H1 (cell line): ENCODE results near the gene MAP3K10. TPM values are rescaled to one million over a fixed set of nuclear protein-coding genes. Genes with fewer than 3 reads are reported as not detected.

Experiments
- CTCF ChIA-PET: fragments of 300-600 bp; sonication (Branson Sonifier 250); formaldehyde crosslinking; loops from one replicate; lab custom pipeline; 2021; ENCODE audit not compliant: partially characterized antibody; lab: Charles Lee
- POLR2A ChIA-PET: fragments of 300-600 bp; sonication (Branson Sonifier 250); formaldehyde crosslinking; loops from one replicate; lab custom pipeline; 2021; ENCODE audit warnings: inconsistent platforms; ENCODE audit not compliant: partially characterized antibody; lab: Charles Lee
- DNase-seq, 2 experiments: peaks; one replicate each; pipeline versions ENCODE4 v3.0.0 to v3.0.0-alpha.2; 2010 to 2022; ENCODE audit warnings: low spot score in 2 of 2, low read depth in 1 of 2, mixed read lengths in 1 of 2
- FAIRE-seq: peaks from 2 replicates; lab custom pipeline; 2011; peaks lifted over from hg19 to GRCh38; lab: Jason Lieb, UNC
- H2AFZ ChIP-seq: 2 replicates; pipeline ENCODE4 v1.8.1; 2012; ENCODE audit warnings: low read length, inconsistent platforms
- H2AK5ac ChIP-seq: 2 replicates; pipeline ENCODE4 v1.6.1; 2013; ENCODE audit warnings: low read depth, low read length
- H2BK120ac ChIP-seq: replicated peaks from 2 replicates; pipeline ENCODE3; 2013; ENCODE audit warnings: low read depth, low read length, inconsistent platforms
- H2BK12ac ChIP-seq: 2 replicates; pipeline ENCODE4 v1.6.1; 2013; ENCODE audit warnings: low read depth, low read length
- H2BK15ac ChIP-seq: 2 replicates; pipeline ENCODE4 v1.6.1; 2013; ENCODE audit warnings: low read length
- H2BK20ac ChIP-seq: 2 replicates; pipeline ENCODE4 v1.6.1; 2013; ENCODE audit warnings: low read length
- H2BK5ac ChIP-seq: 2 replicates; pipeline ENCODE4 v1.6.1; 2013; ENCODE audit warnings: low read depth, low read length
- H3K14ac ChIP-seq: 2 replicates; pipeline ENCODE4 v1.6.1; 2013; ENCODE audit warnings: inconsistent platforms; ENCODE audit not compliant: insufficient read length
- H3K18ac ChIP-seq: 2 replicates; pipeline ENCODE4 v1.6.1; 2013; ENCODE audit warnings: low read length; ENCODE audit errors: extremely low read depth
- H3K23ac ChIP-seq: 2 replicates; pipeline ENCODE4 v1.6.1; 2013; ENCODE audit warnings: inconsistent platforms; ENCODE audit not compliant: insufficient read length
- H3K23me2 ChIP-seq: 2 replicates; pipeline ENCODE4 v1.6.1; 2013; ENCODE audit warnings: low read depth, low read length
- H3K27ac ChIP-seq: 2 replicates; pipeline ENCODE4 v1.6.1; 2011; ENCODE audit warnings: low read depth, low read length, inconsistent platforms
- H3K27me3 ChIP-seq, 4 experiments: replicated peaks in 1 of 4; 1 replicate in 1 of 4; 2 replicates in 3 of 4; pipeline versions ENCODE4 v1.6.1 to v1.8.1; 2011 to 2013; ENCODE audit warnings: low read length in 3 of 4, mild to moderate bottlenecking in 3 of 4, inconsistent platforms in 2 of 4, mixed read lengths in 2 of 4, moderate library complexity in 1 of 4; ENCODE audit not compliant: control insufficient read depth in 3 of 4, insufficient read depth in 3 of 4; ENCODE audit errors: extremely low read depth in 1 of 4
- H3K36me3 ChIP-seq, 4 experiments: 2 replicates each; pipeline versions ENCODE4 v1.6.1 to v1.8.1; 2011 to 2013; ENCODE audit warnings: mild to moderate bottlenecking in 4 of 4, low read length in 3 of 4, moderate library complexity in 2 of 4, control low read depth in 1 of 4, inconsistent platforms in 1 of 4; ENCODE audit not compliant: insufficient read depth in 4 of 4, control insufficient read depth in 2 of 4
- H3K4ac ChIP-seq: replicated peaks from 2 replicates; pipeline ENCODE3; 2013; ENCODE audit warnings: low read length, low read depth, mixed read lengths, inconsistent platforms; ENCODE audit not compliant: insufficient read length
- H3K4me1 ChIP-seq, 4 experiments: replicated peaks in 1 of 4; 1 replicate in 1 of 4; 2 replicates in 3 of 4; pipeline versions ENCODE4 v1.6.1 to v1.8.1; 2011 to 2013; ENCODE audit warnings: low read length in 3 of 4, inconsistent platforms in 2 of 4, mixed read lengths in 1 of 4; ENCODE audit not compliant: insufficient read depth in 4 of 4, control insufficient read depth in 3 of 4
- H3K4me2 ChIP-seq, 2 experiments: 2 replicates each; pipeline versions ENCODE4 v1.6.1 to v1.8.1; 2011 to 2013; ENCODE audit warnings: low read depth in 2 of 2, low read length in 2 of 2, control low read depth in 1 of 2, inconsistent platforms in 1 of 2, mild to moderate bottlenecking in 1 of 2; ENCODE audit not compliant: insufficient read depth in 1 of 2
- H3K4me3 ChIP-seq, 4 experiments: fragments of 200-600, 300-600 bp in 1 of 4; sonication (generic), shearing (Covaris generic), sonication (Bioruptor Twin) in 1 of 4; 2 replicates each; pipeline versions ENCODE4 v1.5.1 to v1.8.1; 2011 to 2016; ENCODE audit warnings: low read length in 4 of 4, low read depth in 3 of 4, control low read depth in 2 of 4, inconsistent platforms in 2 of 4, mild to moderate bottlenecking in 2 of 4, mixed read lengths in 1 of 4, moderate library complexity in 1 of 4; ENCODE audit not compliant: insufficient read depth in 2 of 4; ENCODE audit errors: extremely low read depth in 1 of 4
- H3K56ac ChIP-seq: replicated peaks from 2 replicates; pipeline ENCODE3; 2013; ENCODE audit warnings: low read depth, mild to moderate bottlenecking, mixed read lengths, low read length, inconsistent platforms; ENCODE audit not compliant: insufficient read length
- H3K79me1 ChIP-seq: 2 replicates; pipeline ENCODE4 v1.6.1; 2013; ENCODE audit warnings: low read depth, low read length, control low read depth
- H3K79me2 ChIP-seq, 2 experiments: 2 replicates each; pipeline versions ENCODE4 v1.6.1 to v1.8.1; 2012 to 2013; ENCODE audit warnings: low read length in 2 of 2, mild to moderate bottlenecking in 2 of 2, inconsistent platforms in 1 of 2; ENCODE audit not compliant: insufficient read depth in 2 of 2, control insufficient read depth in 1 of 2
- H3K9ac ChIP-seq, 4 experiments: replicated peaks in 1 of 4; 1 replicate in 1 of 4; 2 replicates in 3 of 4; pipeline versions ENCODE4 v1.6.1 to v1.8.1; 2011 to 2013; ENCODE audit warnings: low read depth in 3 of 4, low read length in 3 of 4, control low read depth in 2 of 4, mild to moderate bottlenecking in 2 of 4, moderate library complexity in 2 of 4, inconsistent platforms in 1 of 4; ENCODE audit errors: extremely low read depth in 1 of 4
- H3K9me3 ChIP-seq, 2 experiments: 2 replicates each; pipeline versions ENCODE4 v1.6.1 to v1.8.1; 2012 to 2013; ENCODE audit warnings: mild to moderate bottlenecking in 2 of 2, moderate library complexity in 2 of 2, control low read depth in 1 of 2, inconsistent platforms in 1 of 2, low read depth in 1 of 2, low read length in 1 of 2, mixed read lengths in 1 of 2; ENCODE audit not compliant: insufficient read depth in 2 of 2
- H4K20me1 ChIP-seq, 2 experiments: replicated peaks in 1 of 2; 2 replicates each; pipeline versions ENCODE3 to v1.8.1; 2011 to 2013; ENCODE audit warnings: inconsistent platforms in 2 of 2, low read length in 2 of 2, mild to moderate bottlenecking in 1 of 2; ENCODE audit not compliant: insufficient read depth in 2 of 2, control insufficient read depth in 1 of 2
- H4K5ac ChIP-seq: 2 replicates; pipeline ENCODE4 v1.6.1; 2013; ENCODE audit warnings: low read length, low read depth, mixed read lengths, inconsistent platforms; ENCODE audit not compliant: insufficient read length
- H4K8ac ChIP-seq: 2 replicates; pipeline ENCODE4 v1.8.0; 2013; ENCODE audit warnings: mild to moderate bottlenecking, moderate library complexity, low read length, inconsistent platforms; ENCODE audit not compliant: insufficient read depth; ENCODE audit errors: extremely low read depth
- H4K91ac ChIP-seq: replicated peaks from 2 replicates; pipeline ENCODE3; 2013; ENCODE audit warnings: low read length, mixed read lengths, inconsistent platforms; ENCODE audit not compliant: insufficient read length
- CBX5 ChIP-seq: fragments of 300-800, 300-1000 bp; sonication (generic); IDR thresholded peaks from 2 replicates; pipeline ENCODE4 v1.7.1; 2016; ENCODE audit warnings: antibody characterized with exemption, low read length, low read depth
- RFX5 ChIP-seq: IDR thresholded peaks from 2 replicates; pipeline ENCODE4 v1.6.1; 2011; ENCODE audit warnings: low read depth, low read length, improper control_type of control experiment, borderline replicate concordance
- SAP30 ChIP-seq: fragments of 300-600 bp; sonication (generic); IDR thresholded peaks from 2 replicates; pipeline ENCODE4 v1.7.1; 2012; ENCODE audit warnings: low read length, moderate library complexity, mild to moderate bottlenecking, inconsistent platforms; ENCODE audit not compliant: insufficient read depth, insufficient replicate concordance
- SIN3A ChIP-seq, 2 experiments: IDR thresholded peaks in 1 of 2; conservative IDR thresholded peaks in 1 of 2; 2 replicates each; pipeline ENCODE4 v1.6.1; 2011 to 2012; ENCODE audit warnings: low read length in 2 of 2, improper control_type of control experiment in 1 of 2, low read depth in 1 of 2, mild to moderate bottlenecking in 1 of 2
- TBP ChIP-seq: IDR thresholded peaks from 2 replicates; pipeline ENCODE4 v1.6.1; 2011; ENCODE audit warnings: low read depth, low read length, improper control_type of control experiment
- YY1 ChIP-seq: IDR thresholded peaks from 2 replicates; pipeline ENCODE4 v1.6.1; 2011; ENCODE audit warnings: low read depth, mild to moderate bottlenecking, low read length
- WGBS, 2 experiments: shearing (Covaris generic) in 1 of 2; methylation state at CpG; one replicate each; pipeline versions ENCODE4 v1.1.6 to v1.1.7; 2013 to 2015; ENCODE audit warnings: low lambda C conversion rate in 2 of 2, mixed read lengths in 2 of 2, inconsistent platforms in 1 of 2, low coverage in 1 of 2, missing lambda C conversion rate in 1 of 2; ENCODE audit not compliant: insufficient replicate concordance in 2 of 2, insufficient coverage in 1 of 2, insufficient read length in 1 of 2; ENCODE audit errors: extremely low coverage in 1 of 2, missing lambda C conversion rate in 1 of 2; 5-methylcytosine and 5-hydroxymethylcytosine counted together
- polyA plus RNA-seq, 7 experiments: library from polyadenylated mRNA; depleted of rRNA in 3 of 7; stranded (reverse) in 5 of 7; unstranded in 2 of 7; fragments of >200 nt in 5 of 7; fragments of 200-250 nt in 2 of 7; gene quantifications; 1 replicate in 5 of 7; 2 replicates in 1 of 7; 4 replicates in 1 of 7; pipeline versions ENCODE4 v1.2.1 to v1.2.3, GENCODE V29; 2011 to 2013; ENCODE audit warnings: missing spikeins in 2 of 7, mixed read lengths in 2 of 7
- total RNA-seq: library from RNA; stranded (reverse); fragmentation: NEBNext Ultra II Directional; extraction: Animal tissue kit (Norgen Biotek cat#: 25700); gene quantifications from 2 replicates; pipeline ENCODE4 v1.2.1, GENCODE V29; 2021
- TF ChIP-seq, protein P1 (sequence below), 3 experiments: IDR thresholded peaks; 1 replicate in 2 of 3; 2 replicates in 1 of 3; pipeline versions ENCODE4 v1.5.1 to v1.6.1; 2011; ENCODE audit warnings: low read length in 3 of 3, mild to moderate bottlenecking in 3 of 3, inconsistent platforms in 2 of 3, low read depth in 1 of 3, moderate library complexity in 1 of 3; ENCODE audit not compliant: insufficient read depth in 1 of 3; ENCODE audit errors: control extremely low read depth in 1 of 3
- TF ChIP-seq, protein P2 (sequence below): IDR thresholded peaks from 2 replicates; pipeline ENCODE4 v1.6.1; 2012; ENCODE audit warnings: inconsistent platforms
- TF ChIP-seq, protein P3 (sequence below): IDR thresholded peaks from 2 replicates; pipeline ENCODE4 v1.6.1; 2012; ENCODE audit warnings: inconsistent platforms

MAP3K10 gene
- total and polyA plus RNA-seq, 2 of the 8 experiments (the other 6 are each of a cell fraction or from before 2014, with no cell fraction given), result 4.9 to 15.9 TPM

- Histone ChIP-seq H3K4me2 (no peak overlapping the region), H3K14ac (no peak overlapping the region), H3K9me3 (no peaks in the 10 kb centered on the region), H3K4ac (no peak overlapping the region), H3K79me2 (no peaks in the 10 kb centered on the region), H3K79me1 (no peaks in the 10 kb centered on the region; the same call in 1 of the 2 replicates), H2BK120ac (no peak overlapping the region), H3K36me3 (peaks cover 4 to 28% (median 9%) of the 10 kb centered on the region in 4 experiments; a peak in 6 of 8 replicates), H4K20me1 (peaks cover 0 to 9% of the 10 kb centered on the region in 2 experiments), H3K4me3 (no peak overlapping the region), H2BK20ac (no peak overlapping the region), H2AK5ac (no peak overlapping the region), H4K5ac (no peak overlapping the region), H3K27ac (no peak overlapping the region), H3K56ac (no peak overlapping the region), H4K91ac (no peak overlapping the region), H3K9ac (no peak overlapping the region), H2BK5ac (no peak overlapping the region), H2AFZ (no peak overlapping the region), H3K4me1 (peaks cover 0 to 17% (median 11%) of the 10 kb centered on the region in 4 experiments; a peak in 6 of 7 replicates), H2BK15ac (no peak overlapping the region), H2BK12ac (no peak overlapping the region), H3K23ac (no peak overlapping the region), H3K27me3 (no peaks in the 10 kb centered on the region), H3K18ac (no peak overlapping the region), H3K23me2 (no peaks in the 10 kb centered on the region), H4K8ac (peak overlapping the region; percentile 25; the same call in 1 of the 2 replicates)
- CTCF ChIA-PET, result interaction anchor here (0.7 to 3.5 kb wide), 8 partner anchors 8 to 75 kb away, joined by 3 to 13 read pairs (median 8); no protein-coding TSS in a partner anchor
- POLR2A ChIA-PET, result interaction anchor here (0.7 kb wide), 1 partner anchor 10 kb away, joined by 4 read pairs; no protein-coding TSS in a partner anchor
- FAIRE-seq (no peak), DNase-seq (no peak)
- WGBS, 2 experiments, result 96% methylated on average over 6 of the region's 6 CpGs; no CpG with 5 or more reads in 1 of the 2 experiments
- TF ChIP-seq CBX5, result no peak
- TF ChIP-seq, protein P1, sequence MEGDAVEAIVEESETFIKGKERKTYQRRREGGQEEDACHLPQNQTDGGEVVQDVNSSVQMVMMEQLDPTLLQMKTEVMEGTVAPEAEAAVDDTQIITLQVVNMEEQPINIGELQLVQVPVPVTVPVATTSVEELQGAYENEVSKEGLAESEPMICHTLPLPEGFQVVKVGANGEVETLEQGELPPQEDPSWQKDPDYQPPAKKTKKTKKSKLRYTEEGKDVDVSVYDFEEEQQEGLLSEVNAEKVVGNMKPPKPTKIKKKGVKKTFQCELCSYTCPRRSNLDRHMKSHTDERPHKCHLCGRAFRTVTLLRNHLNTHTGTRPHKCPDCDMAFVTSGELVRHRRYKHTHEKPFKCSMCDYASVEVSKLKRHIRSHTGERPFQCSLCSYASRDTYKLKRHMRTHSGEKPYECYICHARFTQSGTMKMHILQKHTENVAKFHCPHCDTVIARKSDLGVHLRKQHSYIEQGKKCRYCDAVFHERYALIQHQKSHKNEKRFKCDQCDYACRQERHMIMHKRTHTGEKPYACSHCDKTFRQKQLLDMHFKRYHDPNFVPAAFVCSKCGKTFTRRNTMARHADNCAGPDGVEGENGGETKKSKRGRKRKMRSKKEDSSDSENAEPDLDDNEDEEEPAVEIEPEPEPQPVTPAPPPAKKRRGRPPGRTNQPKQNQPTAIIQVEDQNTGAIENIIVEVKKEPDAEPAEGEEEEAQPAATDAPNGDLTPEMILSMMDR (IDR thresholded peaks at IDR 0.05; ENCODE audit: control extremely low read depth in 1 of 3, insufficient read depth in 1 of 3, low read depth in 1 of 3, low read length in 3 of 3), result no peak
- no peak for TF ChIP-seq SIN3A (conservative IDR thresholded peaks at IDR 0.05 in 1 of 2, IDR thresholded peaks at IDR 0.05 in 1 of 2; ENCODE audit: low read depth in 1 of 2, low read length in 2 of 2)
- TF ChIP-seq TBP, result no peak
- no peak for TF ChIP-seq SAP30
- TF ChIP-seq, protein P2, sequence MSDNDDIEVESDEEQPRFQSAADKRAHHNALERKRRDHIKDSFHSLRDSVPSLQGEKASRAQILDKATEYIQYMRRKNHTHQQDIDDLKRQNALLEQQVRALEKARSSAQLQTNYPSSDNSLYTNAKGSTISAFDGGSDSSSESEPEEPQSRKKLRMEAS, result no peak
- TF ChIP-seq, protein P3, sequence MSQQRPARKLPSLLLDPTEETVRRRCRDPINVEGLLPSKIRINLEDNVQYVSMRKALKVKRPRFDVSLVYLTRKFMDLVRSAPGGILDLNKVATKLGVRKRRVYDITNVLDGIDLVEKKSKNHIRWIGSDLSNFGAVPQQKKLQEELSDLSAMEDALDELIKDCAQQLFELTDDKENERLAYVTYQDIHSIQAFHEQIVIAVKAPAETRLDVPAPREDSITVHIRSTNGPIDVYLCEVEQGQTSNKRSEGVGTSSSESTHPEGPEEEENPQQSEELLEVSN, result no peak
- no peak for TF ChIP-seq YY1
- TF ChIP-seq RFX5, result no peak
Measured at GRCh38 chr19:40236366-40236765, 45.1 kb downstream of the MAP3K10 start.
